Heart left ventricle (tissue), 16 donors: ENCODE measurements around the gene CDH2. TPM values are rescaled to one million over a fixed set of nuclear protein-coding genes. Genes with fewer than 3 reads are reported as not detected.

Source experiments
- ATAC-seq, 4 donors: fragments of 200-7000 bp; cut with Tn5 transposase; one replicate each; pipeline ENCODE4 v1.9.1; 2020 to 2022; ENCODE audit warnings: moderate library complexity in 4 of 4, mild to moderate bottlenecking in 3 of 4, moderate number of reproducible peaks in 1 of 4
- DNase-seq, 5 donors: peaks; one replicate each; pipeline ENCODE4 v3.0.0-alpha.2; 2020
- H3K27ac ChIP-seq, 12 donors: fragments of 200-600 bp; sonication (generic) in 4 of 12; one replicate each; pipeline versions ENCODE4 v1.5.0 to v1.8.0; 2016 to 2022; ENCODE audit warnings: mild to moderate bottlenecking in 2 of 12
- H3K27me3 ChIP-seq, 9 donors: fragments of 200-600 bp; sonication (generic) in 2 of 9; one replicate each; pipeline versions ENCODE4 v1.5.1 to v1.8.0; 2016 to 2022; ENCODE audit warnings: mild to moderate bottlenecking in 3 of 9
- H3K36me3 ChIP-seq, 9 donors: fragments of 200-600 bp; sonication (generic) in 2 of 9; one replicate each; pipeline versions ENCODE4 v1.5.0 to v1.8.0; 2018 to 2022; ENCODE audit warnings: mild to moderate bottlenecking in 2 of 9
- H3K4me1 ChIP-seq, 12 donors: fragments of 200-600 bp; sonication (generic) in 4 of 12; one replicate each; pipeline versions ENCODE4 v1.5.0 to v1.8.0; 2016 to 2022; ENCODE audit warnings: mild to moderate bottlenecking in 3 of 12
- H3K4me3 ChIP-seq, 12 donors: fragments of 200-600 bp; sonication (generic) in 4 of 12; one replicate each; pipeline versions ENCODE4 v1.5.0 to v1.8.0; 2017 to 2022; ENCODE audit warnings: mild to moderate bottlenecking in 9 of 12, moderate library complexity in 4 of 12
- H3K9me3 ChIP-seq, 12 donors: fragments of 200-600 bp; sonication (generic) in 4 of 12; one replicate each; pipeline versions ENCODE4 v1.5.0 to v1.8.0; 2016 to 2022; ENCODE audit warnings: mild to moderate bottlenecking in 1 of 12
- CTCF ChIP-seq, 12 donors: fragments of 200-600 bp; sonication (generic) in 4 of 12; IDR thresholded peaks; one replicate each; pipeline versions ENCODE4 v1.5.0 to v1.8.0; 2018 to 2022; ENCODE audit warnings: antibody characterized with exemption in 12 of 12, mild to moderate bottlenecking in 5 of 12
- POLR2A ChIP-seq, 2 donors: fragments of 450-650 bp; IDR thresholded peaks; one replicate each; pipeline ENCODE4 v1.6.1; 2017; ENCODE audit warnings: antibody characterized with exemption in 2 of 2, mild to moderate bottlenecking in 2 of 2, moderate library complexity in 2 of 2
- WGBS, 4 donors: extraction: QIAGEN DNeasy Blood & Tissue Kit in 2 of 4; methylation state at CpG; one replicate each; pipeline versions ENCODE4 v1.1.5 to v1.1.7; 2013 to 2018; 5-methylcytosine and 5-hydroxymethylcytosine counted together
- intact Hi-C, 10 donors: fragments of 100-400 bp; cut with DNase I; formaldehyde crosslinking; loops; one replicate each; pipeline versions ENCODE4 v1.11.1 to v1.14.2; 2022
- polyA plus RNA-seq, 2 donors: library from polyadenylated mRNA; stranded (reverse); fragments of 200-250 nt; gene quantifications; one replicate each; pipeline ENCODE4 v1.2.3, GENCODE V29; 2013
- total RNA-seq, 9 donors: library from RNA; depleted of rRNA in 2 of 9; stranded (reverse); fragments of >200 nt in 2 of 9; fragmentation: NEBNext Ultra II Directional in 3 of 9; extraction: Animal tissue kit (Norgen Biotek cat#: 25700) in 3 of 9; gene quantifications; one replicate each; pipeline versions ENCODE4 v1.1.0 to v1.2.4, GENCODE V29; 2016 to 2023
- donor health status: ischemic (EF 13 %, LVEDD 7.1; RV severe dilation, severe dysfunction).
- donor health status: healthy with polysubstance abuse.
- donor health status: DM: no; HTN: yes; CAD: no.
- donor health status: DM: no; HTN: no; CAD: no.
- donor health status: ischemic (EF 25% LVEDD 6.9; RV normal size, moderate dysfunction).
- donor health status: ischemic (EF 25% LVEDD 5.7; RV mildly dilated, moderate dysfunction).
- donor health status: healthy.
- donor health status: DM: yes; HTN: yes; CAD: no.
- donor health status: ischemic (EF 35%, LVEDD 5.7; RV mildly dilated, moderate dysfunction).
- donor health status: nonischemic (EF 11% LVEDD 7.7; RV severe dilation, severe dysfunction).
- donor health status: DM: yes; HTN: yes; CAD: no.
- donor health status: PGD.
- donor health status: ischemic (EF 29% LVEDD 5.4; RV normal size, mild dysfunction).
- donor health status: nonischemic (EF 23%, LVEDD 6.1; RV moderate dilation, normal function).

Gene CDH2
- total and polyA plus RNA-seq, 11 donors: 62.5 to 594 (median 386) TPM

- Histone ChIP-seq H3K27ac (peak overlapping the region in 1 of 12 donors; percentile 5), H3K27me3 (no peaks in the 10 kb centered on the region), H3K4me1 (peaks cover 0 to 32% (median 3%) of the 10 kb centered on the region in 12 donors), H3K4me3 (no peak overlapping the region), H3K36me3 (no peaks in the 10 kb centered on the region), H3K9me3 (no peaks in the 10 kb centered on the region)
- no peak for DNase-seq
- no peak for ATAC-seq
- intact Hi-C loops: no loop called here
- 56 to 78% (median 69%) methylated on average over 3 of the region's 3 CpGs for WGBS, 4 donors
- TF ChIP-seq POLR2A (IDR thresholded peaks at IDR 0.05): no peak
- TF ChIP-seq CTCF (IDR thresholded peaks at IDR 0.05): no peak
Measured at GRCh38 chr18:28138816-28139215, 38.1 kb downstream of the CDH2 start.

- Histone ChIP-seq H3K36me3 (no peaks in the 10 kb centered on the region), H3K4me3 (no peak overlapping the region), H3K4me1 (peaks cover 0 to 32% (median 10%) of the 10 kb centered on the region in 12 donors), H3K9me3 (no peaks in the 10 kb centered on the region), H3K27ac (peak overlapping the region in 4 of 12 donors; percentile 11 to 97 (median 48)), H3K27me3 (no peaks in the 10 kb centered on the region)
- intact Hi-C loops: no loop called here
- TF ChIP-seq CTCF (IDR thresholded peaks at IDR 0.05) (no peak), POLR2A (IDR thresholded peaks at IDR 0.05) (no peak)
- DNase-seq: no peak
- 58 to 67% (median 59%) methylated on average over 4 of the region's 4 CpGs for WGBS, 4 donors
- no peak for ATAC-seq
Measured at GRCh38 chr18:28136071-28136470, 40.9 kb downstream of the CDH2 start.

- TF ChIP-seq CTCF (IDR thresholded peaks at IDR 0.05) (no peak), POLR2A (IDR thresholded peaks at IDR 0.05) (no peak)
- Histone ChIP-seq H3K36me3 (no peaks in the 10 kb centered on the region), H3K4me1 (peaks cover 0 to 44% (median 10%) of the 10 kb centered on the region in 12 donors), H3K9me3 (no peaks in the 10 kb centered on the region), H3K27ac (peak overlapping the region in 11 of 12 donors; percentile 1 to 97 (median 45)), H3K27me3 (no peaks in the 10 kb centered on the region), H3K4me3 (no peak overlapping the region)
- ATAC-seq: peak; percentile 83 to 95 (median 86)
- intact Hi-C loops: no loop called here
- DNase-seq: peak in 1 of 5 donors; percentile 76
- WGBS, 4 donors: 56 to 69% (median 61%) methylated on average over 7 of the region's 7 CpGs
Measured at GRCh38 chr18:28134774-28135173, 42.2 kb downstream of the CDH2 start.

- ATAC-seq: peak in 2 of 4 donors; percentile 1 to 45
- no peak overlapping the region for H3K4me3 ChIP-seq
- 44 to 57% (median 49%) methylated on average over 5 of the region's 5 CpGs for WGBS, 4 donors
- H3K27ac ChIP-seq: peak overlapping the region in 10 of 12 donors; percentile 16 to 97 (median 60)
- peaks cover 0 to 66% (median 9%) of the 10 kb centered on the region in 12 donors for H3K4me1 ChIP-seq
- no peaks in the 10 kb centered on the region for H3K27me3 ChIP-seq
- TF ChIP-seq CTCF (IDR thresholded peaks at IDR 0.05): no peak
- TF ChIP-seq POLR2A (IDR thresholded peaks at IDR 0.05): no peak
- H3K36me3 ChIP-seq: no peaks in the 10 kb centered on the region
- intact Hi-C loops: no loop called here
- no peak for DNase-seq
- H3K9me3 ChIP-seq: no peaks in the 10 kb centered on the region
Measured at GRCh38 chr18:28132084-28132483, 44.8 kb downstream of the CDH2 start.
